HTR-8/SVneo (cell line): ENCODE results near the gene SLC22A23.
"Not testable (repeated sequence)": the region's sequence is repeated elsewhere in the genome, so short reads cannot be mapped to it uniquely, and the experiment has no call there.

Experiments used
- DNase-seq: peaks from one replicate; pipeline ENCODE4 v3.0.0; 2011; ENCODE audit warnings: low spot score, mixed read lengths; ENCODE audit not compliant: insufficient read length
- FAIRE-seq: peaks from 2 replicates; lab custom pipeline; 2011; peaks lifted over from hg19 to GRCh38; lab: Jason Lieb, UNC

SLC22A23 gene

GRCh38 chr6:3391902-3392458, 64.9 kb downstream of the SLC22A23 start:
- DNase-seq, result no peak
- FAIRE-seq, result no peak

GRCh38 chr6:3390698-3391097, 66.2 kb downstream of the SLC22A23 start:
- FAIRE-seq, result no peak
- no peak for DNase-seq

- DNase-seq (no peak), FAIRE-seq (no peak)
These were observed 67.3 kb downstream of the SLC22A23 start for GRCh38 chr6:3389390-3390167.

- FAIRE-seq, result no peak
These were observed 68.1 kb downstream of the SLC22A23 start for GRCh38 chr6:3388786-3389185.

GRCh38 chr6:3386374-3386857, 70.4 kb downstream of the SLC22A23 start:
- DNase-seq (no peak), FAIRE-seq (no peak)

More at GRCh38 chr6:3388786-3389185, 68.1 kb downstream of the SLC22A23 start:
- no peak for DNase-seq

- FAIRE-seq, result no peak
These were observed 71.1 kb downstream of the SLC22A23 start for GRCh38 chr6:3385660-3386151.

GRCh38 chr6:3385181-3385580, 71.7 kb downstream of the SLC22A23 start:
- FAIRE-seq, DNase-seq: not testable (repeated sequence)

More at GRCh38 chr6:3385660-3386151, 71.1 kb downstream of the SLC22A23 start:
- no peak for DNase-seq

GRCh38 chr6:3384241-3385143, 72.4 kb downstream of the SLC22A23 start:
- FAIRE-seq, result no peak
- DNase-seq, result no peak

GRCh38 chr6:3383525-3383924, 73.3 kb downstream of the SLC22A23 start:
- no peak for FAIRE-seq

GRCh38 chr6:3382326-3383279, 74.2 kb downstream of the SLC22A23 start:
- no peak for DNase-seq
- no peak for FAIRE-seq

More at GRCh38 chr6:3383525-3383924, 73.3 kb downstream of the SLC22A23 start:
- no peak for DNase-seq

- DNase-seq (no peak), FAIRE-seq (no peak)
These were observed 75.5 kb downstream of the SLC22A23 start for GRCh38 chr6:3381233-3381921.

- DNase-seq (no peak), FAIRE-seq (no peak)
These were observed 76.3 kb downstream of the SLC22A23 start for GRCh38 chr6:3380344-3381232.

GRCh38 chr6:3379482-3380060, 77.3 kb downstream of the SLC22A23 start:
- FAIRE-seq (no peak), DNase-seq (no peak)

GRCh38 chr6:3378808-3379207, 78.0 kb downstream of the SLC22A23 start:
- DNase-seq, FAIRE-seq: not testable (repeated sequence)

GRCh38 chr6:3378398-3378782, 78.5 kb downstream of the SLC22A23 start:
- DNase-seq, FAIRE-seq: not testable (repeated sequence)

GRCh38 chr6:3377536-3378397, 79.1 kb downstream of the SLC22A23 start:
- DNase-seq, result no peak
- FAIRE-seq, result no peak
